ENCODE measurements around the gene LZTS3.
"Not testable (repeated sequence)": the region's sequence is repeated elsewhere in the genome, so short reads cannot be mapped to it uniquely, and the experiment has no call there.

- not testable (repeated sequence) for TF ChIP-seq POLR2AphosphoS5 (IDR thresholded peaks at IDR 0.05); CTCF (IDR thresholded peaks at IDR 0.05); POLR2A (IDR thresholded peaks at IDR 0.05; ENCODE audit: low read depth)
Measured at GRCh38 chr20:3182429-3182828, 9.1 kb upstream of the LZTS3 start.
